HG03469 (cell line): ENCODE data around the gene TRIM10.
"Not testable (repeated sequence)": the region's sequence is repeated elsewhere in the genome, so short reads cannot be mapped to it uniquely, and the experiment has no call there.

ENCODE experiments used
- ATAC-seq: cut with Tn5 transposase; IDR thresholded peaks from one replicate; pipeline ENCODE4 v1.9.1; 2021; ENCODE audit warnings: mild to moderate bottlenecking, moderate library complexity, moderate number of reproducible peaks; ENCODE audit not compliant: unreplicated experiment

Gene TRIM10

DNA sequence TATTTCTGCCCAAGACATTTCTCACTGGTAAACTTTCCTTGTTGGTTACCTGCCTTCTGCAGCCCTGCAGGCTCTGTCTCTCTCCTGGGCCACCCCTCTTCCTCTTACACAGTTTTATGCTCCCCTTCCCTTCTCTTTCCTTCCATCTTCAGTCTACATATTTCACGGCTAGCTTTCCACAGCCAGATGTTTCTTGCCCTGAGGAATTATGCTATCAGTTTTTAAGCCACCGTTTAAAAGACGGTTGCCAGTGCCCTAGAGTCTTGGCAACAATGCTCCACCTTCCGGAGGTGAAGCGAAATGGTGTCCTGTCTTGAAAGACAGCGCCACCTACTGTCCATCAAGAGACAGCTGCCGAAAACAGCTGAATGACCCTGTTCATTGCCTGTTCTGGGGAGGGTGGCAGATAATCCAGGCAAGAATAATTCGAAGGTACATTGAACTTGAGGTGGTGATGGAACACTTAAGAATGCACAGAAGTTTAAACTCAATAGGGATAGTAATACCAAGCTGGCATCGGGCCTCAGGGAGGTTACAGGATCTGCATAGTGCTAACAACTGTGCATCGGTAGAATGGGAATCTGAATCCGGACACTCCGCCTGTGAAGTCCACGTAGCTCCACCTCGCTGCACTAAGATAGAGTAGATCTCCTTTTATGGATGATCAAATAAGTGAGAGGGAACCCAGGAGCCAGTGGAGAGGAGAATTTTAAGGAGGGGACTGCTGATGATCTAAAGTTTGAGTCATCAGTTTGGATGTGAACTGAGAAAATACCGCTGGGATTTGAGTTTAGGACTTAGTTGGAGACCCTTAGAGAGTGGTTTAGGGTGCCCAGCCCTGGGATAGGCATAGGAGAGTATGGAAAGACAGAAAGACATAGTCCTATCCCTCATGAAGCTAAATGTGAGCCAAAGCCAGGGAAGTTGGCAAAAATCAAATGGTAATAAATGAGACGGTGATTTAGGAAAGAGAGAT lies 29.8 kb downstream of the TRIM10 start:
- ATAC-seq, result no peak

- ATAC-seq, result no peak
Measured at GRCh38 chr6:30130179-30130679, 30.8 kb downstream of the TRIM10 start.

GRCh38 chr6:30129265-30130178 lies 31.5 kb downstream of the TRIM10 start:
- no peak for ATAC-seq

DNA sequence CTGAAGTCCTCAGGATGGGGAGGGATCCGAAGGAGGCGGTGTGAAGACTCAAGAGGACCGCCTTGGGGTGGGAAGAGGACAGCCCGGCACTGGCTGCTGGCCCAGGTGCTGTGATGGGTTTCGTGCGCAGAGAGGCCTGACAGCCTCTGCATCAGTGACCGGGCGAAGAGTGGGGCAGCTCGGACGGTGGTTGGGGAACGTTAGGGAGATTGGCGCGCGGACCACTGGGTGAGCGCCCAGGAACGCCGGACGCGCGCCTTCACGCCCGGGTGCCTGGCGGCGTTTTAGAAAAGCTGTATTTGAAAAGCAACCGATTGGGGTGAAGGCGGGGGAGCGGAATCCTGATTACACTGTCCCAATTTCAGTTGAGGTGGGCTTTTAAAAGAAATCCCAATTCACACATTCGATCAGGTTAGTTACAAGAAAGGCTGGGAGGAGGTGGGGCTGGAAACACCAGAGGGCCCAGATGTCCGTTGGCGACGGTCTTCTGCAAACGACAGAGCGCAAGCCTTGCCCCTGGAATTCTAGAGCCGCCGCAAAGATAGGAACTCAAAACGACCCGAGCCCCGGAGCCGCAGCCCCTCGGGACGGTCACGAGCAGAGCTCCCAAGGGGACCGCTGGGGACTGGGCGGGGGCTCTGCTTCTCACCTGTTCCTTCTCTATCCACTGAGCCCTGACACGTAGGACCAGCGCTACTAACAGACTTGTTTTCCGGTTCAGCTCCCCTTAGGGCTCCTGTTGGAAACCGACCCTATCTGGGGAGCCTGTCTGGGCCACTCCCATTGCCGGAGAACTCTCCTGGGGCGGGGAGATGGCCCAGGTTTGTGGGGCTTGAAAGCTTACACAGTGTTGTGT lies 33.5 kb downstream of the TRIM10 start:
- no peak for ATAC-seq

DNA sequence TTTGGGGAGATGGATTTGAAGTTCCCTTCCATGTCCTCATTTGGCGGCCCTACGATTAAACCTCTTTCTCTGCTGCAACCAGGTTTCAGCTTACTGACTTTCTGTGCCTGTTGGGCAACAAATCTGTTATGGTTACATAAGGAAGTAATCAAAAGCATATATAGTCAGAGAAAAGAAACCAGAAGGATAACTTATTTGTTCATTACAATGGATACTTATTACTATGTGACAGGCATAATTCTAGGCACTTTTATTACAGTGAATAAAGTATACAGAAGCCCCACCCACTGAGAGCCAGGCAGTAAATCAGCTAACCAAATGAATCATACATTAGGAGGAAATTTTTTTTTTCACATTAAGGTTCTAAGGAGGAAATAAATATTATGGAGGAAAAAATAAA lies 38.5 kb downstream of the TRIM10 start:
- no peak for ATAC-seq

- ATAC-seq, result no peak
Measured at GRCh38 chr6:30121446-30122366, 39.3 kb downstream of the TRIM10 start.

DNA sequence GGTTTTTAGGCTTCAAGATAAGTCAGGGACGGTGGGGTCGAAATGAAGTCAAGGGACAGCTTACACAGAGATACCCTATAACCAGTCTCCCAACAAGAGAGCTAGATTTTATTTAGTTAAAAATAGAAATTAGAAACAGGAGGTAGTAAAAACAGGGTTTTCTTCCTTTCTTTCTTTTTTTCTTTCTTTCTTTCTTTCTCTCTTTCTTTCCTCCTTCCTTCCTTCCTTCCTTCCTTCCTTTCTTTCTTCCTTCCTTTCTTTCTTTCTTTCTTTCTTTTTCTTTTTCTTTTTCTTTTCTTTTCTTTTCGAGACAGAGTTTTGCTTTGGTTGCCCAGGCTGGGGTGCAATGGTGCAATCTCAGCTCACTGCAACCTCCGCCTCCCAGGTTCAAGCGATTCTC lies 42.3 kb downstream of the TRIM10 start:
- ATAC-seq, result not testable (repeated sequence)

- no peak for ATAC-seq
Measured at GRCh38 chr6:30116724-30117123, 44.3 kb downstream of the TRIM10 start.

DNA sequence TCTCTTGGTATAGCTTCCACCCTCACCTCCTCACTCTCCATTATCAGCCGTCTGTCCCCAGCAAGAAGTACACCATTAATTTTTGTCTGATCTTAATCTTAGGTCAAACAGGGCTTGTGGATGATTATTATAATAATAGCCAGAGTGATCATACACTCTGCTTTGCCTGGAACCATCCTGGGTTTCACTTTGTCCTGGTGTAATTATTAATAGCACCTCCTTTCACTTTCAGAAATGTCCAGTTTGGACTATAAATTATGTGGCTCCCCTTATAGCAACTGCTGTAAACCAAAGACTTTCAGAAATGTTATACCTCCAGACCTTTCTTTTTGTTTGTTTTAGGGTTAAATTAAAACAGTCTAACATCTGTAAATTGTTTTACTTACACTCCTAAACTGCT lies 47.2 kb downstream of the TRIM10 start:
- no peak for ATAC-seq

DNA sequence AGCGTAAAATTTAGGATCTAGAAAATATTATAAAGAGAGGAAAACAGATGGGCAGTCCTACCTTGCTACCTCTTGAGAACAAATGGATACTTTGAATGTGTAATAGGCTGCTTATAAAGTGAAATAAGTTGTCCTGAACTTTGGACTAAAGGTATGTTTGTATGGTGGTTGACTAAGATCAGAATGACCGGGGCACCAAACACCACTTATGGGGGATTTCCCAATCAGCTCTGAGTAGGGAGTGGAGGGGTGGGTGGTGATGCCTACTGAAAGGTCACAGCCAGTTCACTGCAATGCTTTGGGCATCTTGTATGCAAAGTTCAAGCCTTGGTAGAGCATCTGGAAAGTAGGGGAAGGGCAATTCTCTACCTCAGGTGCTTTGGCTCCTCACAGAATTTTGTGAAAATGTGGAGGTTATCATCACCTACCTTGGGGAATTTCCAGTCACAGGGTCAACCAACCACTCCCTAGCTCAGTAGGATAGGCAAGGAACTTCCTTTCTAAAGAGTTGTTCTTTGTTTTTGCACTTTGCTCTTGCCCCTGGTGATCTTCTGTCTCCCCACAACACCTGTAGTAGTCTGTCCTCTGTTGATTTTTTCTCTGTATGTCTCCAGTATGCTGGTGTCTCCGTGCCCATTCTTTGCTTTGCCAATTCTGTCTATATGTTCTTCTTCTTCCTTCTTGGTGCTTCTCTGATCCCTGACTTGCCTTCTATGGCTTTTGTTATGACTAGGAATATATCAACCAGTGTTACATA lies 47.8 kb downstream of the TRIM10 start, which contains the start of gene TRIM31:
Gene TRIM31 (minus strand): TSS at position 88 of the 757 bp plus-strand sequence. CDS start 285 bp downstream, outside the sequence.
- ATAC-seq, result no peak

- no peak for ATAC-seq
Measured at GRCh38 chr6:30112402-30112994, 48.5 kb downstream of the TRIM10 start.

- ATAC-seq, result no peak
Measured at GRCh38 chr6:30111266-30111856, 49.6 kb downstream of the TRIM10 start.

GRCh38 chr6:30104661-30105060 lies 56.4 kb downstream of the TRIM10 start:
- no peak for ATAC-seq

GRCh38 chr6:30103872-30104179 lies 57.2 kb downstream of the TRIM10 start:
- no peak for ATAC-seq

DNA sequence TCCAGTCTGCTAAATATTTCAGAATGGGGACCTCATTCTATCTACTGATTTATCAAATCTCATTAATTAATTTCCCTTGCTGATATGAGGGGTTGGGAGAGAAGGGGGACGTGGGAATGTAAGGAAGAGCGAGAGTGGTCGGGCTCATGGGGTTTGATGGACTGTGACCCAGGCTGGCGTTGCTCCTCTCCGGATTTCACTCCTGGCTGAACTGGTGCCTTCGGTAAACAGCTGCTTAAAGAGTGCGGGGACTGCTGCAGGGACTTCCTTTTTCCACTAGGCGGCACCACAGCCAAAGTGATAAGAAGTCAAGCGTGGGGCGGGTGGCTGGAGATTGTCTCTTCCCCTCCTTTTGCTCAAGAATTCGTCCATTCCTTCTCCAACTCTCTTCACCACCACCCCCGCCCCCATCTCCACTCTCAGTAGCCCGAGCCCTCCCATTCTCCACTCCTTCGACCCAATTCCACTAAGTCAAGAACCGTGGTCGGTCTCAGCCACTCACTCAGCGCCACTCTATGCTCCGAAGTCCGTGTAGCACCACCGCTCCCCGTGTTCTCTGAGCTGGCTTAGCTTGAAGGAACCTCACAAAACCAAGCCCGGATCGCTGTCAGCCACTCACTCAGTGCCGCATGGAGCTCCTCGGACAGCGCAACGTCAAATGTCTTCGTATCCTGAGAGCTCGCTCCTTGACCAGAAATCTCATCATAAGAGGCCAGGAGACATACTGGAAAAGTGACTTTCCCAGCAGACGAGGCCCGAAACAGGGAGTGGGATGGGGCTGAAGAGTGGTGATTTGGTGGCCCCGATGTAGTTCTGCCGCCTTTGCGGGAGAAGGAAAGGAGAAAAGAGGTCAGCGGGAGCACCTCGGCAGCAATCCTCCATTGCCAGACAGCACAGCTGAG lies 57.8 kb downstream of the TRIM10 start:
- peak; percentile 56 for ATAC-seq

GRCh38 chr6:30102414-30102969 lies 58.5 kb downstream of the TRIM10 start:
- ATAC-seq, result no peak
